Glutamatergic neuron (in vitro differentiated cells): ENCODE results near the gene GEMIN4. TPM values are rescaled to one million over a fixed set of nuclear protein-coding genes. Genes with fewer than 3 reads are reported as not detected.

ENCODE experiments used
- DNase-seq: peaks from one replicate; pipeline ENCODE4 v3.0.0; 2022
- H3K27ac Mint-ChIP-seq: one replicate; pipeline ENCODE4 v1.8.0; 2020; ENCODE audit warnings: mild to moderate bottlenecking, mixed read lengths, inconsistent platforms; ENCODE audit not compliant: unreplicated experiment
- H3K27me3 Mint-ChIP-seq: one replicate; pipeline ENCODE4 v1.8.0; 2020; ENCODE audit warnings: mild to moderate bottlenecking, moderate library complexity, mixed read lengths, inconsistent platforms; ENCODE audit not compliant: unreplicated experiment
- H3K36me3 Mint-ChIP-seq: one replicate; pipeline ENCODE4 v1.8.0; 2020; ENCODE audit warnings: mild to moderate bottlenecking, mixed read lengths, inconsistent platforms; ENCODE audit not compliant: unreplicated experiment
- H3K4me1 Mint-ChIP-seq: one replicate; pipeline ENCODE4 v1.8.0; 2020; ENCODE audit warnings: mild to moderate bottlenecking, low read depth, mixed read lengths, inconsistent platforms; ENCODE audit not compliant: unreplicated experiment
- H3K4me3 Mint-ChIP-seq: one replicate; pipeline ENCODE4 v1.8.0; 2020; ENCODE audit warnings: mild to moderate bottlenecking, mixed read lengths, inconsistent platforms; ENCODE audit not compliant: unreplicated experiment
- H3K9me3 Mint-ChIP-seq: one replicate; pipeline ENCODE4 v1.8.0; 2020; ENCODE audit warnings: mild to moderate bottlenecking, moderate library complexity, mixed read lengths, inconsistent platforms; ENCODE audit not compliant: unreplicated experiment
- CTCF ChIP-seq: fragments of 200-600 bp; sonication (generic); IDR thresholded peaks from one replicate; pipeline ENCODE4 v1.5.0; 2021; ENCODE audit not compliant: partially characterized antibody, unreplicated experiment
- long read RNA-seq: library from polyadenylated mRNA; unstranded; transcript quantifications from one replicate; pipeline ENCODE4 v2.0.0, GENCODE V29; 2020; ENCODE audit not compliant: unreplicated experiment
- total RNA-seq: library from RNA; stranded (reverse); fragmentation: NEBNext Ultra II Directional; extraction: Animal tissue kit (Norgen Biotek cat#: 25700); gene quantifications from one replicate; pipeline ENCODE4 v1.2.1, GENCODE V29; 2021; ENCODE audit not compliant: unreplicated experiment

GEMIN4 gene
- total RNA-seq = 19.9 TPM
- long read RNA-seq = 0 reads

- H3K36me3 Mint-ChIP-seq = peaks cover 13% of the 10 kb centered on the region
- peak; percentile 91 for TF ChIP-seq CTCF
- peaks cover 15% of the 10 kb centered on the region for H3K27me3 Mint-ChIP-seq
- peak within 1 kb of the TSS; percentile 90 for H3K27ac Mint-ChIP-seq
- peak; percentile 97 for DNase-seq
- peak within 1 kb of the TSS; percentile 95 for H3K4me3 Mint-ChIP-seq
- H3K4me1 Mint-ChIP-seq = peaks cover 15% of the 10 kb centered on the region
- H3K9me3 Mint-ChIP-seq = peaks cover 21% of the 10 kb centered on the region
Measured at GRCh38 chr17:752002-752619, at the start of gene GEMIN4. Gene GEMIN4, minus strand, starts transcription at chr17:752264. Its CDS starts 122 bp downstream, at chr17:752142.

- no peak for TF ChIP-seq CTCF
- Mint-ChIP-seq H3K36me3 (no peaks in the 10 kb centered on the region), H3K4me3 (no peak overlapping the region), H3K4me1 (peaks cover 19% of the 10 kb centered on the region), H3K9me3 (peaks cover 18% of the 10 kb centered on the region), H3K27ac (peak overlapping the region; percentile 34), H3K27me3 (peaks cover 13% of the 10 kb centered on the region)
- DNase-seq = no peak
Measured at GRCh38 chr17:801660-802059, 49.6 kb upstream of the GEMIN4 start.

DNA sequence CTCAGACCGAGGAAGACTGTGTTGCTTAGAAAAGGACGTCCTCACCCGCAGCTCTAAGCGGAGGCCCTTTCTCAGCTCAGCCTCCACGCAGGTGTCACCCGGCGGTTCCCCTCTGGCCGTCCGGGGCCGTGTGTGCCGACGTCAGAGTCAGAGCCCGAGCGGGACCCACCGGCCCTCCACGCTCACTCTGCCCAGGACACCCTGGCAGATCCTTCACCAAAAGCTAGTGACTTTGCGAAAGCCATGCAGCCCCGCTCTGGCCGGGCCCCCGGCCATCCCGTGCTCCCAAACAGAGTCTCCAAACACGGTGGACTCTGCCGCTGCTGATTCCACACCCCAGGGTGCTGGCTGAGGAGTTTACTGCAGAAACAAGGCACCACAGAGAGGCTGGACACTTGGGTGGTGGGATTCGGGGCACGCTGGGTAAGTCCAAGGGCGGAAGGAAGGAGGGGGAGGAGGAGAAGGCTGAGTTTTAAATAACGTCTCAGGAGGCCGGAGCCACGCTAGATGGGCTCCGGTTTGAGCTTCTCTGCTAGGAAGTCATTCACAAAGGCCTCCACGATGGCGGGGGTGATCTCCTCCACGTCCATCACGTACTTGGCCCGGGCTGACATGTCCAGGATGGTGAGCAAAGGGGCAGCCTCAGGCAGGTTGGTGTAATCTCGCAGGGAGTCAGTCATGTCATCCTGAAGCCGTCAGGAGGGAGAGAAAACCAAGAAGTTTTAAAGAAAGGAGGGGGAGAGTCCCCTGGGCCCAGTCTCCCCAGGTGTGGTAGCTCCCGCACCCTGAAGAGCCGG lies 48.6 kb upstream of the GEMIN4 start:
- no peaks in the 10 kb centered on the region for H3K36me3 Mint-ChIP-seq
- no peak for TF ChIP-seq CTCF
- H3K27me3 Mint-ChIP-seq = peaks cover 13% of the 10 kb centered on the region
- H3K9me3 Mint-ChIP-seq = peaks cover 18% of the 10 kb centered on the region
- no peak overlapping the region for H3K4me3 Mint-ChIP-seq
- no peak for DNase-seq
- no peak overlapping the region for H3K27ac Mint-ChIP-seq
- H3K4me1 Mint-ChIP-seq = peaks cover 15% of the 10 kb centered on the region

GRCh38 chr17:799261-799660 lies 47.2 kb upstream of the GEMIN4 start:
- H3K9me3 Mint-ChIP-seq = peaks cover 19% of the 10 kb centered on the region
- peak overlapping the region; percentile 43 for H3K27ac Mint-ChIP-seq
- peaks cover 28% of the 10 kb centered on the region for H3K4me1 Mint-ChIP-seq
- TF ChIP-seq CTCF = no peak
- DNase-seq = no peak
- H3K27me3 Mint-ChIP-seq = peaks cover 16% of the 10 kb centered on the region
- H3K4me3 Mint-ChIP-seq = no peak overlapping the region
- no peaks in the 10 kb centered on the region for H3K36me3 Mint-ChIP-seq

GRCh38 chr17:798246-798645 lies 46.2 kb upstream of the GEMIN4 start:
- H3K27ac Mint-ChIP-seq = no peak overlapping the region
- H3K36me3 Mint-ChIP-seq = no peaks in the 10 kb centered on the region
- H3K9me3 Mint-ChIP-seq = peaks cover 23% of the 10 kb centered on the region
- peaks cover 20% of the 10 kb centered on the region for H3K27me3 Mint-ChIP-seq
- H3K4me3 Mint-ChIP-seq = no peak overlapping the region
- H3K4me1 Mint-ChIP-seq = peaks cover 31% of the 10 kb centered on the region
- no peak for TF ChIP-seq CTCF
- no peak for DNase-seq
